Measurements from ENCODE around the gene COL27A1. TPM values are rescaled to one million over a fixed set of nuclear protein-coding genes. Genes with fewer than 3 reads are reported as not detected.

Gene COL27A1
- total and polyA plus RNA-seq, 4 donors: 10.9 to 25.6 (median 17.4) TPM

DNA sequence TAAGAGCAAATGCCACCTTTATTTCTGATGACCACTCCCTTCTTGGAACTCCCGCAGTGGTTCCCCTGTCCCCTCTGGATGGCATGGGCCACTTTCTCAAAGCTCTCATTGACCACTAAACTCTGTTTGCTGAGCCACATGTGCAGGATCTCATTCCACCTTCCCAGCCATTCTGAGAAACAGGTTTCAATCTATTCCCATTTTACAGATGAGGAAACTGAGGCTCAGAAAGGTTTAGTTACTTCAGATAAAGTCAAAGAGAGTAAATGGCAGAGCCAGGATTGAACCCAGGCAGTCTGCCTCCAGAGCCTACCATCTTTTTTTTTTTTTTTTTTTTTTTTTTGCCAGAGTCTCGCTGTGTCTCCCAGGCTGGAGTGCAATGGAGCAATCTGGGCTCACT is 24.2 kb downstream of the COL27A1 start:
- peaks cover 0 to 21% (median 8%) of the 10 kb centered on the region in 4 donors for H3K36me3 ChIP-seq (ENCODE audit: control insufficient read depth in 4 of 4, insufficient read depth in 4 of 4, low read length in 4 of 4)
- H3K4me1 ChIP-seq (ENCODE audit: control insufficient read depth in 5 of 5, insufficient read depth in 5 of 5, low read length in 5 of 5): peaks cover 5 to 37% (median 26%) of the 10 kb centered on the region in 5 donors
- DNase-seq (no peak), ATAC-seq (ENCODE audit: insufficient read depth, low FRiP score) (no peak)
- WGBS, 2 donors: 98 to 100% methylated on average over 2 of the region's 2 CpGs
- no peak overlapping the region for H3K9ac ChIP-seq (ENCODE audit: insufficient read depth in 1 of 2, low read length in 2 of 2)
- H3K9me3 ChIP-seq (ENCODE audit: control insufficient read depth in 4 of 4, insufficient read depth in 3 of 4, low read length in 3 of 4): no peaks in the 10 kb centered on the region
- no peaks in the 10 kb centered on the region for H3K27me3 ChIP-seq (ENCODE audit: control insufficient read depth in 3 of 3, insufficient read depth in 3 of 3, low read length in 2 of 3)
- no peak overlapping the region for H3K27ac ChIP-seq (ENCODE audit: low read depth in 1 of 2, low read length in 1 of 2)
- H3K4me3 ChIP-seq: no peak overlapping the region
- TF ChIP-seq, protein P1, sequence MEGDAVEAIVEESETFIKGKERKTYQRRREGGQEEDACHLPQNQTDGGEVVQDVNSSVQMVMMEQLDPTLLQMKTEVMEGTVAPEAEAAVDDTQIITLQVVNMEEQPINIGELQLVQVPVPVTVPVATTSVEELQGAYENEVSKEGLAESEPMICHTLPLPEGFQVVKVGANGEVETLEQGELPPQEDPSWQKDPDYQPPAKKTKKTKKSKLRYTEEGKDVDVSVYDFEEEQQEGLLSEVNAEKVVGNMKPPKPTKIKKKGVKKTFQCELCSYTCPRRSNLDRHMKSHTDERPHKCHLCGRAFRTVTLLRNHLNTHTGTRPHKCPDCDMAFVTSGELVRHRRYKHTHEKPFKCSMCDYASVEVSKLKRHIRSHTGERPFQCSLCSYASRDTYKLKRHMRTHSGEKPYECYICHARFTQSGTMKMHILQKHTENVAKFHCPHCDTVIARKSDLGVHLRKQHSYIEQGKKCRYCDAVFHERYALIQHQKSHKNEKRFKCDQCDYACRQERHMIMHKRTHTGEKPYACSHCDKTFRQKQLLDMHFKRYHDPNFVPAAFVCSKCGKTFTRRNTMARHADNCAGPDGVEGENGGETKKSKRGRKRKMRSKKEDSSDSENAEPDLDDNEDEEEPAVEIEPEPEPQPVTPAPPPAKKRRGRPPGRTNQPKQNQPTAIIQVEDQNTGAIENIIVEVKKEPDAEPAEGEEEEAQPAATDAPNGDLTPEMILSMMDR (IDR thresholded peaks at IDR 0.05; ENCODE audit: control extremely low read depth, extremely low read depth): no peak

DNA sequence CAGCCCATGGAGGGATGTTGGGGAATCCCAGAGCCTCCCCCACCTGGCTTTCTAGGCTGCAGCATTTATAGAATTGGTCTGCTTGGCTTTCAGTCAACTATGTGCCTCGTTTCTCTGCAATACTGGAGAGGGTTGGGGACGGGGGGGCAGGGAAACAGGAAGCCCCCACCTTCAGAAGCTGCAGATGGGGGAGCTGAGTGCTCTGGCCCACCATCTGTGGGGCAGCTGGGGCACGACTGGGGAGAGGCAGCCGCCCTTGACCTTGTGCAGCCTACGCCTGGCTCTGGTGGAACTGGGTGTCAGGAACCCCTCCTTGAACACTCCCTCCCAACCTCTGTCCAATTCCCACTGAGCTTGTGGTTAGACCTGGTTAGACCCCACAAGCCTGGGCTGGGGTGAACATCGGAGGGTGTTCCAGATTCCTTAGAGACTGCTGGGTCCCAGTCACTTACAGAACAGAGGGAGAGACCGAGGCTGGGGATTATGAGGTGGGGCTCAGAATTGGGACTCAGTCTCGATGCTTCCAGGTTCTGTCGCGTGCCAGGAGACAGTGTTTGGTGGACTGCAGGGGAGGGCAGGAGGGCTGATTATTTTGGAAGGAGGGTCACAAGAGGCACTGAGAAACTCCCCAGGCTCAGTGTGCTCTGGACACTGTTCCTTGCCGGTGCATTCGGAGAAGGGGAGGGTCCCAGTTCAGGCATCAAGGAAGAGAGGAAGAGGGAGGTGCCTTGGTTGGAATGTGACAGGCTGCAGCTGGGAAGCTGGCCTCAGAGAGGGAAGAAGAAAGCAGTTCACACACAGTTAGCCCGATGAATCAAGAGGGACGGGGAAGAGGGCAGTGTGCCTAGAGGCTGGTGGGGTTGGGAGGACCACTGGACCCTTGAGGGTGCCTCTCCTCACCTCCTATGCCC is 25.6 kb downstream of the COL27A1 start:
- Histone ChIP-seq H3K27ac (ENCODE audit: low read depth in 1 of 2, low read length in 1 of 2) (peak overlapping the region; percentile 28 to 41), H3K9me3 (ENCODE audit: control insufficient read depth in 4 of 4, insufficient read depth in 3 of 4, low read length in 3 of 4) (no peaks in the 10 kb centered on the region), H3K9ac (ENCODE audit: insufficient read depth in 1 of 2, low read length in 2 of 2) (no peak overlapping the region), H3K4me1 (ENCODE audit: control insufficient read depth in 5 of 5, insufficient read depth in 5 of 5, low read length in 5 of 5) (peaks cover 3 to 35% (median 23%) of the 10 kb centered on the region in 5 donors), H3K4me3 (no peak overlapping the region), H3K36me3 (ENCODE audit: control insufficient read depth in 4 of 4, insufficient read depth in 4 of 4, low read length in 4 of 4) (peaks cover 0 to 25% (median 10%) of the 10 kb centered on the region in 4 donors), H3K27me3 (ENCODE audit: control insufficient read depth in 3 of 3, insufficient read depth in 3 of 3, low read length in 2 of 3) (no peaks in the 10 kb centered on the region)
- 42 to 55% methylated on average over 14 of the region's 14 CpGs for WGBS, 2 donors
- DNase-seq (peak; percentile 86 to 92 (median 91)), ATAC-seq (ENCODE audit: insufficient read depth, low FRiP score) (no peak)
- TF ChIP-seq, protein P1 (IDR thresholded peaks at IDR 0.05; ENCODE audit: control extremely low read depth, extremely low read depth): no peak

DNA sequence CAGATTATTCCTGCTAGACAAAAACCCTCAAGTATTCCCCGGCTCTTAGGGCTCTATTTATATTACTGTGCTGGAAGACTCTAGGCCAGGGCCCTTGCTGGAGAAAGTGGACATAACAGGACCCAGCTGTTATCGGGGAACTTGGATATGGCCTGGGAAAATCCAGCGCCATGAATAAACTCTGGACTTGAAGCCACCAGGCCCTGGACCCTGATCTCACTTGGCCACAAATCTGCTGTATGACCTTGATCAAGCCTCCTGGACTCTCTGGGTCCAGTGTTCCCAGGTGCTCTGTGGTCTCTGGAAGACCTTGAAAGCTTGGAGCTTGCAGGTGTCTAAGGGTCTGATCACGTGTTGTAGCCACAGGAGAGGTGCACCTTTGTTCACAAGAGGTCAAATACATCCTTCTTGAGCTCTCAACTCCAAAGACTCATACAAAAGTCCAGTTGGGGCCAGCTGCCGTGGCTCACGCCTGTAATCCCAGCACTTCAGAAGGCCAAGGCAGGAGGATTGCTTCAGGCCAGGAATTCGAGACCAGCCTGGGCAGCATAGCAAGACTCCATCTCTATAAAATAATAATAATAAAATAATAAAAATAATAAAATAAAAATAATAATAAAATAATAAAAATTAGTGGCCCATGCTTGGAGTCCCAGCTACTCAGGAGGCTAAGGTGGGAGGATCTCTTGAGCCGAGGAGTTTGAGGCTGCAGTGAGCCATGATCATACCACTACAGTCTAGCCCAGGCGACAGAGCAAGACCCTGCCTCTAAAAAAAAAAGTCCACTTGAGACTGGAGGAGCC is 26.5 kb downstream of the COL27A1 start:
- Histone ChIP-seq H3K4me3 (no peak overlapping the region), H3K9ac (ENCODE audit: insufficient read depth in 1 of 2, low read length in 2 of 2) (no peak overlapping the region), H3K27ac (ENCODE audit: low read depth in 1 of 2, low read length in 1 of 2) (peak overlapping the region in 1 of 2 donors; percentile 33), H3K36me3 (ENCODE audit: control insufficient read depth in 4 of 4, insufficient read depth in 4 of 4, low read length in 4 of 4) (peaks cover 0 to 27% (median 12%) of the 10 kb centered on the region in 4 donors), H3K4me1 (ENCODE audit: control insufficient read depth in 5 of 5, insufficient read depth in 5 of 5, low read length in 5 of 5) (peaks cover 3 to 40% (median 19%) of the 10 kb centered on the region in 5 donors), H3K9me3 (ENCODE audit: control insufficient read depth in 4 of 4, insufficient read depth in 3 of 4, low read length in 3 of 4) (no peaks in the 10 kb centered on the region), H3K27me3 (ENCODE audit: control insufficient read depth in 3 of 3, insufficient read depth in 3 of 3, low read length in 2 of 3) (no peaks in the 10 kb centered on the region)
- TF ChIP-seq, protein P1 (IDR thresholded peaks at IDR 0.05; ENCODE audit: control extremely low read depth, extremely low read depth): no peak
- ATAC-seq (ENCODE audit: insufficient read depth, low FRiP score) (no peak), DNase-seq (peak; percentile 86 to 96 (median 95))
- WGBS, 2 donors: 76 to 83% methylated on average over 9 of the region's 9 CpGs

Measured in lung (tissue), 12 donors.